CD4-positive, alpha-beta memory T cell (primary cell): ENCODE measurements around the gene MICOS13. TPM values are rescaled to one million over a fixed set of nuclear protein-coding genes. Genes with fewer than 3 reads are reported as not detected.
A peak's percentile ranks its signal among the peaks of the same experiment; 100 is the strongest.

ENCODE experiments used
- CTCF ChIA-PET: fragments of 350-600 bp; sonication (Branson Sonifier 250); formaldehyde crosslinking; loops from one replicate; lab custom pipeline; 2021; ENCODE audit warnings: inconsistent platforms; ENCODE audit not compliant: partially characterized antibody; lab: Charles Lee
- POLR2A ChIA-PET: fragments of 350-600 bp; sonication (Branson Sonifier 250); formaldehyde crosslinking; loops from one replicate; lab custom pipeline; 2021; ENCODE audit not compliant: partially characterized antibody; lab: Charles Lee
- DNase-seq, 5 donors: peaks; one replicate each; pipeline versions ENCODE4 v3.0.0 to v3.0.0-alpha.2; 2020 to 2022; ENCODE audit warnings: mixed read lengths in 1 of 5
- H3K27ac ChIP-seq: one replicate; pipeline ENCODE4 v1.7.0; 2013; ENCODE audit warnings: low read depth, low read length
- H3K27me3 ChIP-seq: 2 replicates; pipeline ENCODE4 v1.7.0; 2013; ENCODE audit warnings: mild to moderate bottlenecking, low read length, moderate library complexity; ENCODE audit not compliant: insufficient read depth
- H3K36me3 ChIP-seq: 2 replicates; pipeline ENCODE4 v1.7.0; 2013; ENCODE audit warnings: mild to moderate bottlenecking, low read length, moderate library complexity; ENCODE audit not compliant: insufficient read depth
- H3K4me1 ChIP-seq: 2 replicates; pipeline ENCODE4 v1.7.0; 2013; ENCODE audit warnings: mild to moderate bottlenecking, low read length, moderate library complexity; ENCODE audit not compliant: insufficient read depth
- H3K4me3 ChIP-seq, 2 donors: one replicate each; pipeline ENCODE4 v1.7.0; 2013; ENCODE audit warnings: low read length in 2 of 2, mild to moderate bottlenecking in 1 of 2
- H3K9me3 ChIP-seq, 2 donors: one replicate each; pipeline ENCODE4 v1.7.0; 2013; ENCODE audit warnings: low read length in 2 of 2, control low read depth in 1 of 2; ENCODE audit not compliant: control insufficient read depth in 1 of 2
- H3K27ac Mint-ChIP-seq, 7 donors: one replicate each; pipeline ENCODE4 v1.8.0; 2020 to 2021; ENCODE audit warnings: mixed read lengths in 7 of 7, mild to moderate bottlenecking in 6 of 7, inconsistent platforms in 3 of 7, moderate library complexity in 3 of 7
- H3K27me3 Mint-ChIP-seq, 2 donors: one replicate each; pipeline ENCODE4 v1.8.0; 2020 to 2021; ENCODE audit warnings: mixed read lengths in 2 of 2
- H3K36me3 Mint-ChIP-seq, 2 donors: one replicate each; pipeline ENCODE4 v1.8.0; 2020 to 2021; ENCODE audit warnings: mixed read lengths in 2 of 2, inconsistent platforms in 1 of 2, mild to moderate bottlenecking in 1 of 2
- H3K4me1 Mint-ChIP-seq, 4 donors: one replicate each; pipeline ENCODE4 v1.8.0; 2020 to 2021; ENCODE audit warnings: mixed read lengths in 4 of 4, mild to moderate bottlenecking in 1 of 4
- H3K4me3 Mint-ChIP-seq, 8 donors: one replicate each; pipeline ENCODE4 v1.8.0; 2020 to 2021; ENCODE audit warnings: mixed read lengths in 8 of 8, mild to moderate bottlenecking in 7 of 8, moderate library complexity in 6 of 8, inconsistent platforms in 3 of 8
- H3K9me3 Mint-ChIP-seq, 8 donors: one replicate each; pipeline ENCODE4 v1.8.0; 2020 to 2021; ENCODE audit warnings: mixed read lengths in 8 of 8, mild to moderate bottlenecking in 5 of 8, inconsistent platforms in 3 of 8, moderate library complexity in 1 of 8
- intact Hi-C: fragments of 100-400 bp; cut with micrococcal nuclease; formaldehyde crosslinking; loops from one replicate; pipeline ENCODE4 v1.15.1; 2023
- polyA plus RNA-seq, 2 donors: library from polyadenylated mRNA; unstranded; fragments of 300-500 nt; fragmentation: Illumina TruSeq; gene quantifications; one replicate each; pipeline ENCODE4 v1.2.3, GENCODE V29; 2021
- total RNA-seq, 2 experiments: library from RNA; stranded (reverse); gene quantifications; one replicate each; pipeline ENCODE4 v1.2.3, GENCODE V29; 2021

MICOS13 gene
- total and polyA plus RNA-seq, 4 experiments from 2014 or later = 40.5 to 114 (median 77.3) TPM

DNA sequence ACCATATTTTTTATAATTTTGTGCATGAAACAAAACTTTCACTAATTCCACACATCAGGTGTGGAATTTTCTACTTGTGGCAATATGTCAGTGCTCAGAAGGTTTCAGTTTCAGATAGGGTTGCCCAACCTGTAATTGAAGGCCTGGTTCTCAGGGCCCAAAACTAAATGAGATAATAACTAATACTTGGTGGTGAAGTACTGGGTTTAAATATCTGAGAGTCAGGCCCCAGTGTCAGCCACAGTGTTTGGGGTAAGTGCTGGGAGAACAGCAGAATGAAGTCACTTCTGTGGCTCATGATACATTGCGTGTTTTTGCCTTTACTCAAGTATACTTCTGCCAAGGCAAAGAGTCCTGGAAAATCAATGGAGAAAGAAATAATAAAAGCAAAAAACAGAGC is 51.9 kb downstream of the MICOS13 start:
- no peaks in the 10 kb centered on the region for H3K27me3 Mint-ChIP-seq
- H3K4me1 Mint-ChIP-seq = peaks cover 56 to 92% (median 81%) of the 10 kb centered on the region in 4 donors
- POLR2A ChIA-PET = no interaction called here
- intact Hi-C loops = no loop called here
- DNase-seq = no peak
- peak overlapping the region in 4 of 7 donors; percentile 22 to 79 (median 46) for H3K27ac Mint-ChIP-seq
- Histone ChIP-seq H3K4me3 (no peak overlapping the region), H3K9me3 (no peaks in the 10 kb centered on the region), H3K4me1 (peaks cover 89% of the 10 kb centered on the region), H3K36me3 (peaks cover 41% of the 10 kb centered on the region), H3K27me3 (no peaks in the 10 kb centered on the region), H3K27ac (no peak overlapping the region)
- peak overlapping the region in 4 of 8 donors; percentile 39 to 70 (median 48) for H3K4me3 Mint-ChIP-seq
- no peaks in the 10 kb centered on the region for H3K9me3 Mint-ChIP-seq
- H3K36me3 Mint-ChIP-seq = peaks cover 46 to 76% of the 10 kb centered on the region in 2 donors
- CTCF ChIA-PET = no interaction called here

Other genes with a start within 250 kb of the MICOS13 start
- not detected for gene ZNRF4, start 225.1 kb downstream of the MICOS13 start, total RNA-seq
- not detected for gene ZNRF4, start 225.1 kb downstream of the MICOS13 start, polyA plus RNA-seq
- 1 to 10 TPM; 1.4 TPM for gene TINCR, start 112.6 kb downstream of the MICOS13 start, total RNA-seq
- gene TINCR, start 112.6 kb downstream of the MICOS13 start, polyA plus RNA-seq = under 1 TPM in 1 of 2 donors, not detected in 1; 0.20 TPM
- gene SAFB2, start 57.7 kb downstream of the MICOS13 start, total RNA-seq = 100 to 1,000 TPM; 257 to 263 TPM
- gene SAFB2, start 57.7 kb downstream of the MICOS13 start, polyA plus RNA-seq = 10 to 100 TPM; 16.6 to 65.4 TPM
- gene SAFB, start 57.4 kb downstream of the MICOS13 start, total RNA-seq = 100 to 1,000 TPM; 202 to 211 TPM
- 100 to 1,000 TPM in 1 of 2 donors, 10 to 100 TPM in 1; 14.6 to 117 TPM for gene SAFB, start 57.4 kb downstream of the MICOS13 start, polyA plus RNA-seq
- gene HSD11B1L, start 511 bp upstream of the MICOS13 start, total RNA-seq = 1 to 10 TPM; 3.5 to 4.8 TPM
- 1 to 10 TPM; 2.9 to 4.3 TPM for gene HSD11B1L, start 511 bp upstream of the MICOS13 start, polyA plus RNA-seq
- gene RPL36, start 9.8 kb upstream of the MICOS13 start, total RNA-seq = 1,000 to 10,000 TPM; 1,675 to 1,762 TPM
- gene RPL36, start 9.8 kb upstream of the MICOS13 start, polyA plus RNA-seq = 1,000 to 10,000 TPM; 1,862 to 2,485 TPM
- 10 to 100 TPM; 59.6 to 64.7 TPM for gene LONP1, start 39.6 kb upstream of the MICOS13 start, total RNA-seq
- gene LONP1, start 39.6 kb upstream of the MICOS13 start, polyA plus RNA-seq = 10 to 100 TPM; 10.9 to 39.9 TPM
- not detected for gene CATSPERD, start 40.1 kb upstream of the MICOS13 start, total RNA-seq
- gene CATSPERD, start 40.1 kb upstream of the MICOS13 start, polyA plus RNA-seq = not detected
- gene PRR22, start 104.2 kb upstream of the MICOS13 start, total RNA-seq = 1 to 10 TPM; 5.9 to 6.6 TPM
- not detected for gene PRR22, start 104.2 kb upstream of the MICOS13 start, polyA plus RNA-seq
- 10 to 100 TPM; 58.7 to 72.9 TPM for gene DUS3L, start 110.6 kb upstream of the MICOS13 start, total RNA-seq
- 10 to 100 TPM; 34.2 to 36.7 TPM for gene DUS3L, start 110.6 kb upstream of the MICOS13 start, polyA plus RNA-seq
- under 1 TPM; 0.61 to 0.91 TPM for gene NRTN, start 124.6 kb upstream of the MICOS13 start, total RNA-seq
- under 1 TPM; 0.34 to 0.42 TPM for gene NRTN, start 124.6 kb upstream of the MICOS13 start, polyA plus RNA-seq
- not detected for gene FUT6, start 159.2 kb upstream of the MICOS13 start, total RNA-seq
- gene FUT6, start 159.2 kb upstream of the MICOS13 start, polyA plus RNA-seq = not detected
- gene FUT3, start 170.9 kb upstream of the MICOS13 start, total RNA-seq = under 1 TPM in 1 of 2 experiments, not detected in 1; 0.15 TPM
- not detected for gene FUT3, start 170.9 kb upstream of the MICOS13 start, polyA plus RNA-seq
- under 1 TPM in 1 of 2 experiments, not detected in 1; 0.17 TPM for gene FUT5, start 190.0 kb upstream of the MICOS13 start, total RNA-seq
- not detected for gene FUT5, start 190.0 kb upstream of the MICOS13 start, polyA plus RNA-seq
- 100 to 1,000 TPM; 139 to 153 TPM for gene NDUFA11, start 223.3 kb upstream of the MICOS13 start, total RNA-seq
- 100 to 1,000 TPM; 330 to 388 TPM for gene NDUFA11, start 223.3 kb upstream of the MICOS13 start, polyA plus RNA-seq
- gene VMAC, start 224.4 kb upstream of the MICOS13 start, total RNA-seq = 10 to 100 TPM; 36.6 to 37.5 TPM
- gene VMAC, start 224.4 kb upstream of the MICOS13 start, polyA plus RNA-seq = 1 to 10 TPM; 5.6 to 6.3 TPM
- gene CAPS, start 233.7 kb upstream of the MICOS13 start, total RNA-seq = 10 to 100 TPM; 65.0 to 68.0 TPM
- gene CAPS, start 233.7 kb upstream of the MICOS13 start, polyA plus RNA-seq = 1 to 10 TPM; 1.7 to 4.3 TPM